ENCODE measurements around the gene CLNK.

The CLNK gene

GRCh38 chr4:10688846-10689245 lies 4.3 kb upstream of the CLNK start:
- Histone ChIP-seq H3K9ac (ENCODE audit: low read length in 5 of 5) (no peak overlapping the region), H3K4me3 (ENCODE audit: low read depth in 1 of 5, low read length in 5 of 5) (no peak overlapping the region), H3K27ac (ENCODE audit: low read depth, low read length) (no peak overlapping the region)

GRCh38 chr4:10688022-10688421 lies 3.5 kb upstream of the CLNK start:
- Histone ChIP-seq H3K27me3 (ENCODE audit: control insufficient read depth in 5 of 5, insufficient read depth in 4 of 5, low read length in 5 of 5) (no peaks in the 10 kb centered on the region), H3K36me3 (ENCODE audit: control insufficient read depth in 5 of 5, insufficient read depth in 5 of 5, low read length in 5 of 5) (no peaks in the 10 kb centered on the region), H3K4me3 (ENCODE audit: low read depth in 1 of 5, low read length in 5 of 5) (no peak overlapping the region), H3K4me1 (ENCODE audit: control insufficient read depth in 5 of 5, insufficient read depth in 5 of 5, low read length in 5 of 5) (no peaks in the 10 kb centered on the region), H3K9ac (ENCODE audit: low read length in 5 of 5) (no peak overlapping the region), H3K27ac (ENCODE audit: low read depth, low read length) (no peak overlapping the region), H3K9me3 (ENCODE audit: control insufficient read depth in 5 of 5, low read length in 5 of 5) (no peaks in the 10 kb centered on the region)

More at GRCh38 chr4:10688846-10689245, 4.3 kb upstream of the CLNK start:
- Histone ChIP-seq H3K27me3 (ENCODE audit: control insufficient read depth in 5 of 5, insufficient read depth in 4 of 5, low read length in 5 of 5) (no peaks in the 10 kb centered on the region), H3K9me3 (ENCODE audit: control insufficient read depth in 5 of 5, low read length in 5 of 5) (peaks cover 0 to 4% (median 0%) of the 10 kb centered on the region in 5 donors), H3K4me1 (ENCODE audit: control insufficient read depth in 5 of 5, insufficient read depth in 5 of 5, low read length in 5 of 5) (no peaks in the 10 kb centered on the region), H3K36me3 (ENCODE audit: control insufficient read depth in 5 of 5, insufficient read depth in 5 of 5, low read length in 5 of 5) (no peaks in the 10 kb centered on the region)

DNA sequence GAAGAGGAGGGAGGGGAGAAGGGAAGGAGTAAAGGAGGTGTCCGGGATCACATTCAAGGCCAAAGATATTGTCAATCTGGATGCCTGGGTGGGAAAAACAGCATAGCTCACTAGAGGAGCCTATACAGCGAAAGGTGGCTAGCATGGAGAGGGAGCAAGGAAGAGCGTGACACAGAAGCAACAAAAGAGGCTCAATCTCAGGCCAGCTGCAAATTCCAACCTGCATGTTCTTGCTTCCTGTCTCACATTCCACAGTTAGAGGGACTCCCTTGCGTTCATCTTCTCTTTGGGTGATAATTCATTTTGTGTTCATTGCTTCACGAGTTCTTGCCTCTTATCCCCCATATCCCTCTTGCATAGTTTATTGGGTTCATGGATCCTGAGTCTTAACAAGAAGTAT lies 3.0 kb upstream of the CLNK start:
- H3K27me3 ChIP-seq (ENCODE audit: control insufficient read depth in 5 of 5, insufficient read depth in 4 of 5, low read length in 5 of 5): no peaks in the 10 kb centered on the region
- H3K4me3 ChIP-seq (ENCODE audit: low read depth in 1 of 5, low read length in 5 of 5): no peak overlapping the region
- no peaks in the 10 kb centered on the region for H3K4me1 ChIP-seq (ENCODE audit: control insufficient read depth in 5 of 5, insufficient read depth in 5 of 5, low read length in 5 of 5)
- no peaks in the 10 kb centered on the region for H3K9me3 ChIP-seq (ENCODE audit: control insufficient read depth in 5 of 5, low read length in 5 of 5)
- no peak overlapping the region for H3K9ac ChIP-seq (ENCODE audit: low read length in 5 of 5)
- H3K36me3 ChIP-seq (ENCODE audit: control insufficient read depth in 5 of 5, insufficient read depth in 5 of 5, low read length in 5 of 5): no peaks in the 10 kb centered on the region
- H3K27ac ChIP-seq (ENCODE audit: low read depth, low read length): no peak overlapping the region

DNA sequence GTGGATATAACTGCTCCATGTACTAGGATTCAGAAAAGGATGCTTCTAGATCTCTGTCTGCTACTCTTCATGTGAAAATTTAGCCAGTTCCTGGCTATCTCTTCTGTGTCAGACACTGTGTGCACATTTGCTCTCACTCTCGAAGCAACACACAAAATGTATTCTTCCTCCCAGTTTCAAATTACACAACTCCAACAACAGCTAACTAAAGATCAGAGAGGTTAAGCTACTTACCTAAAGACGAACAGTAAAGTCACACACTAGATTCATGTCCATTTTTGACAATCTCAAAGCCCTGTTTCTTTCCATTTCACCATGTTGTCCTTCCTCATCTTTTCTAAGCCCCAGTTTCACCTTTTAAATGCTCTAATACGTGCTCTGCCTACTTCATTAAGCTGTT lies 2.2 kb downstream of the CLNK start:
- Histone ChIP-seq H3K27ac (ENCODE audit: low read depth, low read length) (no peak overlapping the region), H3K4me3 (ENCODE audit: low read depth in 1 of 5, low read length in 5 of 5) (no peak overlapping the region), H3K9me3 (ENCODE audit: control insufficient read depth in 5 of 5, low read length in 5 of 5) (no peaks in the 10 kb centered on the region), H3K9ac (ENCODE audit: low read length in 5 of 5) (no peak overlapping the region), H3K36me3 (ENCODE audit: control insufficient read depth in 5 of 5, insufficient read depth in 5 of 5, low read length in 5 of 5) (no peaks in the 10 kb centered on the region), H3K27me3 (ENCODE audit: control insufficient read depth in 5 of 5, insufficient read depth in 4 of 5, low read length in 5 of 5) (no peaks in the 10 kb centered on the region), H3K4me1 (ENCODE audit: control insufficient read depth in 5 of 5, insufficient read depth in 5 of 5, low read length in 5 of 5) (no peaks in the 10 kb centered on the region)

GRCh38 chr4:10677796-10678497 lies 6.6 kb downstream of the CLNK start:
- H3K4me1 ChIP-seq (ENCODE audit: control insufficient read depth in 5 of 5, insufficient read depth in 5 of 5, low read length in 5 of 5): no peaks in the 10 kb centered on the region
- H3K9me3 ChIP-seq (ENCODE audit: control insufficient read depth in 5 of 5, low read length in 5 of 5): no peaks in the 10 kb centered on the region
- no peak overlapping the region for H3K9ac ChIP-seq (ENCODE audit: low read length in 5 of 5)
- no peak overlapping the region for H3K27ac ChIP-seq (ENCODE audit: low read depth, low read length)
- H3K36me3 ChIP-seq (ENCODE audit: control insufficient read depth in 5 of 5, insufficient read depth in 5 of 5, low read length in 5 of 5): no peaks in the 10 kb centered on the region
- no peaks in the 10 kb centered on the region for H3K27me3 ChIP-seq (ENCODE audit: control insufficient read depth in 5 of 5, insufficient read depth in 4 of 5, low read length in 5 of 5)
- H3K4me3 ChIP-seq (ENCODE audit: low read depth in 1 of 5, low read length in 5 of 5): no peak overlapping the region

DNA sequence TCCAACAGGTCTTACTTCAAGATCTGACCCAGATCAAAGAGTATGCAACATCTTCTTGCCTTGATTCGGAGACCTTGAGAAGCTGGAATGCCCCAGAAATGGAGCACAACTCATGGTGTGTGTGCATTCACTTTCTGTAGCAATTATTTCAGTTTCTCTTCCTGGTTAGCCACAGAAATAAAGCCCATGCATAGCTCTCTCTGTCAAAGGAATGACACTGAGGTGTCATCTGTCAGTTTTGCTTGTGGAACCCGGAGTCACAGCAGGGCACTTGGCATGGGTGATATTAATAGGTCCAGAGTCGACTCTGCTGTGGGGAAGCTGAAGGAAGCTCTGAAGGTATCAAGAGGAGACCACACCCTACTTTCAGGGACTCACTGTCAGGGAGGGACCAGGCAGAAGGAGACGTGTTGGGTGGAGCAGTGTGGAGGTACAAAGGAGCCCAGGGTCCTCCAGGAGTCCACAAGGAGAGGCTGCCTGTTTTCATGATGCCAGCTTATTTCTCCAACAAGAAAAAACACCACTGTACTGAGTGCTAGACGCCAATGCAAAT lies 10.7 kb downstream of the CLNK start:
- Histone ChIP-seq H3K9ac (ENCODE audit: low read length in 5 of 5) (no peak overlapping the region), H3K36me3 (ENCODE audit: control insufficient read depth in 5 of 5, insufficient read depth in 5 of 5, low read length in 5 of 5) (no peaks in the 10 kb centered on the region), H3K4me1 (ENCODE audit: control insufficient read depth in 5 of 5, insufficient read depth in 5 of 5, low read length in 5 of 5) (no peaks in the 10 kb centered on the region), H3K27ac (ENCODE audit: low read depth, low read length) (no peak overlapping the region), H3K27me3 (ENCODE audit: control insufficient read depth in 5 of 5, insufficient read depth in 4 of 5, low read length in 5 of 5) (no peaks in the 10 kb centered on the region), H3K9me3 (ENCODE audit: control insufficient read depth in 5 of 5, low read length in 5 of 5) (no peaks in the 10 kb centered on the region), H3K4me3 (ENCODE audit: low read depth in 1 of 5, low read length in 5 of 5) (no peak overlapping the region)

- Histone ChIP-seq H3K4me3 (ENCODE audit: low read depth in 1 of 5, low read length in 5 of 5) (no peak overlapping the region), H3K9ac (ENCODE audit: low read length in 5 of 5) (no peak overlapping the region), H3K27me3 (ENCODE audit: control insufficient read depth in 5 of 5, insufficient read depth in 4 of 5, low read length in 5 of 5) (peaks cover 0 to 3% (median 3%) of the 10 kb centered on the region in 5 donors), H3K9me3 (ENCODE audit: control insufficient read depth in 5 of 5, low read length in 5 of 5) (no peaks in the 10 kb centered on the region), H3K27ac (ENCODE audit: low read depth, low read length) (no peak overlapping the region), H3K4me1 (ENCODE audit: control insufficient read depth in 5 of 5, insufficient read depth in 5 of 5, low read length in 5 of 5) (no peaks in the 10 kb centered on the region), H3K36me3 (ENCODE audit: control insufficient read depth in 5 of 5, insufficient read depth in 5 of 5, low read length in 5 of 5) (no peaks in the 10 kb centered on the region)
Observed at GRCh38 chr4:10672379-10672778, 12.2 kb downstream of the CLNK start.

DNA sequence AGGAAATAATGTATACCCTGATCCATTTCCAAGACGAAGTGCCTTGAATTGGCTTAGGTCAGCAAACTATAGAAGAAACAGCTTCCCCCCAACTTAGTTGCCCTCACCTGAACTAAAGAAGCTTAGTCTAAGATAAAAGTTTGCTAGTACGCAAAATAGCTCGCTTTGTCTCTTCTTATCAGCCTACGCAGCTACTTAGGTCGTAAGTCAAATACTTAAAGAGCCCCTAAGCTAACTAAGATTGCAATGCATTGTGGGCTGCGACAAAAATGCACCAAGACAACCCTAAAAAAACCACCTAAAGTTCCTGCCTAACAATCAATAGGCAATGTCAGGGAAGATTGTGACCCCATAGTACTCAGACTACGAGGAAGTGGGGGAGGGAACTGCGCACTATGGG lies 12.8 kb downstream of the CLNK start:
- Histone ChIP-seq H3K27me3 (ENCODE audit: control insufficient read depth in 5 of 5, insufficient read depth in 4 of 5, low read length in 5 of 5) (peaks cover under 1 to 4% (median 3%) of the 10 kb centered on the region in 5 donors), H3K9me3 (ENCODE audit: control insufficient read depth in 5 of 5, low read length in 5 of 5) (no peaks in the 10 kb centered on the region), H3K27ac (ENCODE audit: low read depth, low read length) (no peak overlapping the region), H3K9ac (ENCODE audit: low read length in 5 of 5) (no peak overlapping the region), H3K36me3 (ENCODE audit: control insufficient read depth in 5 of 5, insufficient read depth in 5 of 5, low read length in 5 of 5) (no peaks in the 10 kb centered on the region), H3K4me3 (ENCODE audit: low read depth in 1 of 5, low read length in 5 of 5) (no peak overlapping the region), H3K4me1 (ENCODE audit: control insufficient read depth in 5 of 5, insufficient read depth in 5 of 5, low read length in 5 of 5) (no peaks in the 10 kb centered on the region)

DNA sequence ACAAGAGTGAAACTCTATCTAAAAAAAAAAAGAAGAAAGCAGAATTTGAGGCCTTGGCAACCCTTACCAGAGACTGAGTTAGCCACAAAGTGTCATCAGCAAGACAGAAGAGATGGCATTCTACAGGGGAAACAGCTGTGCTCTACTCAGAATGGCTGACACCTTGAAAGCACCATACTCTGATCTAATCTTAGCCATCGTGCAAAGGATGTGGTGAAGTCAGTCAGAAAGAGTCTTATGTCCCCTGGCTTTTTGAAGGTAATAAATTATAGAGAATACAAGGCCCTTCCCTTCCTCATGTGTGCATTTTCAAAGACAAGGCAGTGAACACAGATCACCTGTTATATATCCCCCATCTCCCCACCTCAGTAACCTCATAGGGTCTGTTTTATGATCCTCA lies 13.2 kb downstream of the CLNK start:
- H3K9ac ChIP-seq (ENCODE audit: low read length in 5 of 5): no peak overlapping the region
- no peaks in the 10 kb centered on the region for H3K9me3 ChIP-seq (ENCODE audit: control insufficient read depth in 5 of 5, low read length in 5 of 5)
- H3K4me3 ChIP-seq (ENCODE audit: low read depth in 1 of 5, low read length in 5 of 5): no peak overlapping the region
- H3K27ac ChIP-seq (ENCODE audit: low read depth, low read length): no peak overlapping the region
- H3K36me3 ChIP-seq (ENCODE audit: control insufficient read depth in 5 of 5, insufficient read depth in 5 of 5, low read length in 5 of 5): no peaks in the 10 kb centered on the region
- no peaks in the 10 kb centered on the region for H3K4me1 ChIP-seq (ENCODE audit: control insufficient read depth in 5 of 5, insufficient read depth in 5 of 5, low read length in 5 of 5)
- peaks cover 2 to 6% (median 3%) of the 10 kb centered on the region in 5 donors for H3K27me3 ChIP-seq (ENCODE audit: control insufficient read depth in 5 of 5, insufficient read depth in 4 of 5, low read length in 5 of 5)

DNA sequence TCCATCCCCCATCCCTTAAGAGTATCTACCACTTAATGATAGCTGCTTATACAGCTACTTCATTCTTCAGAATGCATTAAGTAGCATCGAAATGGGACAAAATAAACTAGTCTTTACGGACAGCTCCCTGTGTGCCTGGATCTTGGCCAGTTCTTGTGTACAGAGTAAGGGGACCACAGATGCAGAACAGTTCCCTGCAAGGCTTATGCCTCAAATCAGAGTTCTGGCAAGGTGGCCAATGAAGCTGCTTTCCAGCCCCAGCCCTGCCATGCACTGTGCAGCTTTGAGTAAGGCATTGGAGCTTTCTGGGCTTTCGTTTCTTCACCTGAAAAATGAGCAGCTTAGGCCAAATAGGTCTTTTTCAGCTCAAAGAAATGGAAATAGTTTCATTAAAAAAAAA lies 14.2 kb downstream of the CLNK start:
- Histone ChIP-seq H3K9me3 (ENCODE audit: control insufficient read depth in 5 of 5, low read length in 5 of 5) (no peaks in the 10 kb centered on the region), H3K27me3 (ENCODE audit: control insufficient read depth in 5 of 5, insufficient read depth in 4 of 5, low read length in 5 of 5) (peaks cover 2 to 9% (median 3%) of the 10 kb centered on the region in 5 donors), H3K27ac (ENCODE audit: low read depth, low read length) (no peak overlapping the region), H3K4me1 (ENCODE audit: control insufficient read depth in 5 of 5, insufficient read depth in 5 of 5, low read length in 5 of 5) (no peaks in the 10 kb centered on the region), H3K9ac (ENCODE audit: low read length in 5 of 5) (no peak overlapping the region), H3K36me3 (ENCODE audit: control insufficient read depth in 5 of 5, insufficient read depth in 5 of 5, low read length in 5 of 5) (no peaks in the 10 kb centered on the region), H3K4me3 (ENCODE audit: low read depth in 1 of 5, low read length in 5 of 5) (no peak overlapping the region)

Data from subcutaneous abdominal adipose tissue (tissue), 5 donors.